HepG2 (cell line): Measurements from ENCODE around the gene CAMK1D. TPM values are rescaled to one million over a fixed set of nuclear protein-coding genes. Genes with fewer than 3 reads are reported as not detected.

Experiments
- ATAC-seq: fragments of 200-7000 bp; cut with Tn5 transposase; 3 replicates; pipeline ENCODE4 v1.9.1; 2020; ENCODE audit warnings: mild to moderate bottlenecking, moderate library complexity
- BruUV-seq: library from RNA; stranded (reverse); fragments of 400-500 nt; replicated peaks from 2 replicates; lab custom pipeline; 2021; lab: Mats Ljungman, UMichigan
- CTCF ChIA-PET: fragments of 300-600 bp; formaldehyde crosslinking; extraction: SDS; loops from one replicate; lab custom pipeline; 2021; ENCODE audit warnings: low total read pairs, inconsistent platforms, low intra/inter-chr PET ratio; lab: Yijun Ruan, JAX
- POLR2A ChIA-PET: fragments of 350-600 bp; sonication (Branson Sonifier 250); formaldehyde crosslinking; loops from one replicate; lab custom pipeline; 2020; ENCODE audit warnings: antibody characterized with exemption, inconsistent platforms; lab: Yijun Ruan, JAX
- DNase-seq: peaks from one replicate; pipeline ENCODE4 v3.0.0-alpha.2; 2015; ENCODE audit warnings: low spot score
- FAIRE-seq: peaks from 3 replicates; lab custom pipeline; 2011; peaks lifted over from hg19 to GRCh38; lab: Jason Lieb, UNC
- H2AFZ ChIP-seq: one replicate; pipeline ENCODE4 v1.6.1; 2011; ENCODE audit warnings: low read length, inconsistent platforms
- H3K27ac ChIP-seq: fragments of 300-600 bp; 3 replicates; pipeline ENCODE4 v1.8.0; 2011; ENCODE audit warnings: mixed run types, mild to moderate bottlenecking, mixed read lengths, low read length, inconsistent platforms; ENCODE audit not compliant: insufficient read depth; ENCODE audit errors: extremely low read length
- H3K27me3 ChIP-seq, 2 experiments: fragments of 200-600 bp in 1 of 2; 2 replicates in 1 of 2; 3 replicates in 1 of 2; pipeline versions ENCODE4 v1.6.0 to v1.8.0; 2011; ENCODE audit warnings: low read length in 2 of 2, mild to moderate bottlenecking in 2 of 2, moderate library complexity in 2 of 2, inconsistent platforms in 1 of 2; ENCODE audit not compliant: insufficient read depth in 2 of 2, control insufficient read depth in 1 of 2
- H3K36me3 ChIP-seq, 2 experiments: fragments of 200-600 bp in 1 of 2; replicated peaks in 1 of 2; 2 replicates in 1 of 2; 3 replicates in 1 of 2; pipeline versions ENCODE4 v1.5.1 to v1.8.0; 2011; ENCODE audit warnings: low read length in 2 of 2, inconsistent platforms in 1 of 2; ENCODE audit not compliant: insufficient read depth in 2 of 2, control insufficient read depth in 1 of 2
- H3K4me1 ChIP-seq: 2 replicates; pipeline ENCODE4 v1.5.1; 2012; ENCODE audit warnings: low read length, inconsistent platforms; ENCODE audit not compliant: insufficient read depth
- H3K4me2 ChIP-seq: 2 replicates; pipeline ENCODE4 v1.6.0; 2011; ENCODE audit warnings: low read depth, low read length, inconsistent platforms
- H3K4me3 ChIP-seq, 3 experiments: fragments of 200-600 bp in 1 of 3; sonication (generic), shearing (Covaris generic) in 1 of 3; replicated peaks in 1 of 3; 2 replicates each; pipeline ENCODE4 v1.5.1; 2011 to 2016; ENCODE audit warnings: low read length in 3 of 3, inconsistent platforms in 2 of 3, low read depth in 2 of 3, mild to moderate bottlenecking in 2 of 3, control low read depth in 1 of 3, mixed read lengths in 1 of 3; ENCODE audit not compliant: insufficient read depth in 1 of 3
- H3K79me2 ChIP-seq: one replicate; pipeline ENCODE4 v1.6.1; 2011; ENCODE audit warnings: low read length, inconsistent platforms; ENCODE audit not compliant: insufficient read depth
- H3K9ac ChIP-seq: 2 replicates; pipeline ENCODE4 v1.6.0; 2011; ENCODE audit warnings: mild to moderate bottlenecking, low read depth, low read length, inconsistent platforms; ENCODE audit not compliant: insufficient read depth
- H3K9me3 ChIP-seq: 2 replicates; pipeline ENCODE4 v1.5.1; 2012; ENCODE audit warnings: mild to moderate bottlenecking, low read length
- H4K20me1 ChIP-seq: 2 replicates; pipeline ENCODE4 v1.6.0; 2011; ENCODE audit warnings: inconsistent platforms, mild to moderate bottlenecking, low read length, moderate library complexity; ENCODE audit not compliant: insufficient read depth
- CEBPB ChIP-seq: IDR thresholded peaks from 2 replicates; pipeline ENCODE4 v1.6.1; 2011; ENCODE audit warnings: low read depth, low read length, improper control_type of control experiment, borderline replicate concordance
- CEBPZ ChIP-seq: IDR thresholded peaks from 2 replicates; pipeline ENCODE4 v1.6.1; 2012; ENCODE audit warnings: low read length, improper control_type of control experiment
- MXI1 ChIP-seq: IDR thresholded peaks from 3 replicates; pipeline ENCODE4 v1.6.1; 2012; ENCODE audit warnings: low read depth, low read length, inconsistent platforms, borderline replicate concordance
- MYC ChIP-seq: sonication (generic); formaldehyde crosslinking; IDR thresholded peaks from 2 replicates; pipeline ENCODE4 v1.9.0; 2021; ENCODE audit warnings: missing genetic modification reagents, borderline replicate concordance
- NFE2 ChIP-seq: sonication (generic); formaldehyde crosslinking; IDR thresholded peaks from 2 replicates; pipeline ENCODE4 v1.4.0; 2020; ENCODE audit warnings: missing genetic modification reagents
- PHF8 ChIP-seq: sonication (generic); formaldehyde crosslinking; IDR thresholded peaks from 2 replicates; pipeline ENCODE4 v1.5.0; 2020; ENCODE audit warnings: missing genetic modification reagents
- REPIN1 ChIP-seq: sonication (generic); formaldehyde crosslinking; IDR thresholded peaks from 2 replicates; pipeline ENCODE4 v1.8.0; 2022; ENCODE audit warnings: missing genetic modification reagents, low read depth, mild to moderate bottlenecking, borderline replicate concordance
- RFX5 ChIP-seq: IDR thresholded peaks from 2 replicates; pipeline ENCODE4 v1.6.1; 2011; ENCODE audit warnings: low read depth, low read length, improper control_type of control experiment
- SP2 ChIP-seq: sonication (generic); formaldehyde crosslinking; IDR thresholded peaks from 2 replicates; pipeline ENCODE4 v1.5.1; 2020; ENCODE audit warnings: mild to moderate bottlenecking, missing genetic modification reagents
- ZNF207 ChIP-seq: fragments of 450-650 bp; IDR thresholded peaks from 2 replicates; pipeline ENCODE4 v1.6.1; 2016; ENCODE audit warnings: antibody characterized with exemption, borderline replicate concordance
- ZNF501 ChIP-seq: sonication (generic); formaldehyde crosslinking; IDR thresholded peaks from 2 replicates; pipeline ENCODE4 v1.5.1; 2020; ENCODE audit warnings: mild to moderate bottlenecking, moderate library complexity, missing genetic modification reagents
- ZNF614 ChIP-seq: IDR thresholded peaks from 2 replicates; pipeline ENCODE4 v1.6.1; 2018; ENCODE audit warnings: missing biosample characterization, missing genetic modification reagents, inconsistent platforms, borderline replicate concordance
- WGBS: methylation state at CpG from one replicate; pipeline ENCODE4 v1.1.6; 2017; ENCODE audit warnings: low lambda C conversion rate; 5-methylcytosine and 5-hydroxymethylcytosine counted together
- in situ Hi-C: cut with HindIII; loops from 2 replicates; pipeline ENCODE4 v1.10.0; 2017; ENCODE audit warnings: low pct_unique_long_range_greater_than_20kb; ENCODE audit not compliant: extremely low pct_ligation_motif_present
- intact Hi-C: fragments of 100-400 bp; cut with micrococcal nuclease; formaldehyde crosslinking; loops from one replicate; pipeline ENCODE4 v1.10.0; 2022; ENCODE audit not compliant: unreplicated experiment
- polyA plus RNA-seq, 8 experiments: library from polyadenylated mRNA; depleted of rRNA in 3 of 8; stranded (reverse) in 7 of 8; unstranded in 1 of 8; fragments of >200 nt; fragmentation: Illumina TruSeq in 4 of 8; extraction: Trizol in 4 of 8; gene quantifications; 2 replicates each; pipeline versions ENCODE4 v1.2.1 to v1.2.3, GENCODE V29; 2011 to 2016; ENCODE audit warnings: low read depth in 4 of 8, missing spikeins in 1 of 8, mixed read lengths in 1 of 8; ENCODE audit not compliant: insufficient read depth in 1 of 8
- total RNA-seq, 5 experiments: library from RNA; depleted of rRNA; stranded (reverse); fragments of >200 nt; fragmentation: Illumina TruSeq; extraction: Trizol; gene quantifications; 2 replicates each; pipeline ENCODE4 v1.2.3, GENCODE V29; 2016; ENCODE audit warnings: low read depth in 1 of 5

Gene CAMK1D
- total and polyA plus RNA-seq, 2 of the 13 experiments (the other 11 are each of a cell fraction or from before 2014, with no cell fraction given), result under 0.01 TPM; not detected in 1

GRCh38 chr10:12332572-12333379 is 16.6 kb upstream of the CAMK1D start:
- intact Hi-C loops, result no loop called here
- H3K36me3 ChIP-seq, result no peaks in the 10 kb centered on the region
- no TSS peak for BruUV-seq
- H3K4me3 ChIP-seq, result no peak overlapping the region
- ChIA-PET POLR2A (no interaction called here), CTCF (no interaction called here)
- H3K9me3 ChIP-seq, result no peaks in the 10 kb centered on the region
- H2AFZ ChIP-seq, result no peak overlapping the region
- FAIRE-seq, result no peak
- no peaks in the 10 kb centered on the region for H3K4me1 ChIP-seq
- no peak overlapping the region for H3K9ac ChIP-seq
- H3K27ac ChIP-seq, result no peak overlapping the region
- H3K4me2 ChIP-seq, result no peak overlapping the region
- 67% methylated on average over 11 of the region's 11 CpGs for WGBS
- no peaks in the 10 kb centered on the region for H4K20me1 ChIP-seq
- DNase-seq, result no peak
- in situ Hi-C loops, result no loop called here
- no peak for ATAC-seq
- H3K79me2 ChIP-seq, result no peaks in the 10 kb centered on the region
- no peaks in the 10 kb centered on the region; a peak in 1 of 5 replicates for H3K27me3 ChIP-seq
- TF ChIP-seq CEBPB (peak; percentile 49; the same call in 1 of the 2 replicates), RFX5 (no peak)

GRCh38 chr10:12333380-12334185 is 15.8 kb upstream of the CAMK1D start:
- BruUV-seq, result no TSS peak
- Histone ChIP-seq H3K27ac (no peak overlapping the region), H3K27me3 (no peaks in the 10 kb centered on the region), H3K9me3 (no peaks in the 10 kb centered on the region), H3K4me2 (no peak overlapping the region), H3K9ac (no peak overlapping the region), H2AFZ (no peak overlapping the region), H3K4me3 (no peak overlapping the region), H3K36me3 (no peaks in the 10 kb centered on the region), H4K20me1 (no peaks in the 10 kb centered on the region), H3K79me2 (no peaks in the 10 kb centered on the region), H3K4me1 (no peaks in the 10 kb centered on the region)
- FAIRE-seq (no peak), ATAC-seq (no peak; the same call in 2 of the 3 replicates), DNase-seq (no peak)
- CTCF ChIA-PET, result no interaction called here
- WGBS, result 33% methylated on average over 15 of the region's 15 CpGs
- in situ Hi-C loops (no loop called here), intact Hi-C loops (no loop called here)
- POLR2A ChIA-PET, result no interaction called here
- no peak for TF ChIP-seq ZNF207
- TF ChIP-seq ZNF501, result no peak
- no peak for TF ChIP-seq CEBPZ
- no peak for TF ChIP-seq ZNF614
- no peak for TF ChIP-seq SP2 (CRISPR knock-in tag)
- TF ChIP-seq REPIN1 (CRISPR knock-in tag), result no peak
- TF ChIP-seq MYC (CRISPR knock-in tag), result no peak
- TF ChIP-seq NFE2, result no peak
- TF ChIP-seq MXI1, result no peak
- TF ChIP-seq PHF8 (CRISPR knock-in tag), result no peak
